AG10803 (cell line): ENCODE results near the gene NAT8.
A peak's percentile ranks its signal among the peaks of the same experiment; 100 is the strongest.
"Not testable (repeated sequence)": the region's sequence is repeated elsewhere in the genome, so short reads cannot be mapped to it uniquely, and the experiment has no call there.

Experiments used
- DNase-seq: peaks from one replicate; pipeline ENCODE4 v3.0.0; 2010; ENCODE audit warnings: low read depth
- H3K4me3 ChIP-seq: 2 replicates; pipeline ENCODE4 v1.5.1; 2011; ENCODE audit warnings: mild to moderate bottlenecking, low read length, control low read depth
- CTCF ChIP-seq: conservative IDR thresholded peaks from 2 replicates; pipeline ENCODE4 v1.5.1; 2011; ENCODE audit warnings: mild to moderate bottlenecking, low read length, control low read depth, inconsistent platforms

The NAT8 gene

DNA sequence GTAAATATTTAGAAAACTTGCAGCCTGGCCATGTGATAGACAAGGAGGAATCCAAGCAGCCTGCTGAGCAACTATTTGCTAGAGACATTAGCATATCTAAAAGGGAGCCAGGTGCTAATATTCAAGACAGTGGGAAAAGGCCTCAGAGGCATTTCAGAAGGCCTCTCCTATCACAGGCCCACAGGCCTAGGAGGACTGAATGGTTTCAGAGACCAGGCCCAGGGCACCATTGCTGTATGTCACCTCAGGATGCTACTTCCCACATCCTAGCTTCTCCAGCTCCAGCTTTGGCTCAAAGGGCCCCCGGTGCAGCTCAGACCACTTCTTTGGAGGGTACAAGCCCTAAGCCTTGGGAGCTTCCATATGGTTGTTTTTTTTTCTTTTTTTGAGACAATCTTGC is 3.8 kb downstream of the NAT8 start:
- TF ChIP-seq CTCF: no peak
- DNase-seq: no peak
- H3K4me3 ChIP-seq: no peak overlapping the region

- DNase-seq, H3K4me3 ChIP-seq: not testable (repeated sequence)
Observed at GRCh38 chr2:73636977-73637376, 5.2 kb downstream of the NAT8 start.

DNA sequence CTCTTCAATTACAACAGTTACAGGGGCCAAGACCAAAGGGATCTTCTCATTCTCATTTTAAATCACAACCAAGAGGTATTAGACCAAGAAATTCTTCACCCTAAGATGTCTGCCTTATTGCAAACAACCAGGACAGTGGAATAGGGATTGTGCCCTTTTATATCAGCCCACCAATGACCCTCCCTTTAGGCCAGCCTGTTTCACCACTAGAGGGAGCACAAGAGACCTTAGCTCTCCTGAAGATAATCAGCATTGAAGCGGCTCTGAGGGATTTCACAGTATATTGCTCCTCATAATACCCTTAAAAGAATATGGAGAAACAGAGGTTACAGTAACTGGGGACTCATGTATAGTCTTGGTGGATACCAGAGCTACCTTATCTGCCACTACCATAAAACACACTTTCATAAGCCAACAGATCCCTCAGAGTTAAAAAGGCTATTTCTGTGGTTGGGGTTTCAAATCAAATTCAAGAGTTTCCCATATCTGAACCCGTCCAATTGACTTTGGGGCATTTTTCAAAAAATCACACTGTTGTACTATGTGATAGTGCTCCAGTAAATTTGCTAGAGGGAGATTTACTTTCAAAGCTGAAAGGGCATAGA is 11.5 kb downstream of the NAT8 start:
- TF ChIP-seq CTCF: peak; percentile 49
- H3K4me3 ChIP-seq, DNase-seq: not testable (repeated sequence)

GRCh38 chr2:73628493-73628892 is 13.7 kb downstream of the NAT8 start:
- not testable (repeated sequence) for DNase-seq

DNA sequence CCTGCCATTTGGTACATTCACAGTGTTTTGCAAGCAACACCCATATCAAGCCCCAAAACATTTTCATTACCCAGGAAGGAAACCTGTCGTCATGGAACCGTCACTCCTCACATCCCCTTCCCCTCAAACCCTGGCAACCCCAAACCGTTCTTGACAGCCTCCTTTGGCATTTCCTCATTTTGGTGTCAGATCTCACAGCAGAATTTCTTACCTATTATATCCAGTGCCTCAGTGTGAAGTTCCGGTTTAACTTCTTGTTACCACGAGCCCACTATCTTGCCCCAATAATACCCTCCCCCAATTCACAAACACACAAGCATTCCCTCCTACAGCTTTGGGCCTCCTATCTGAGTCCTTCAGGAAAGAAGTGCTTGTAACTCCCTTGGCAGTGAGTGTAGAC is 16.0 kb downstream of the NAT8 start:
- not testable (repeated sequence) for DNase-seq, H3K4me3 ChIP-seq

More at GRCh38 chr2:73628493-73628892, 13.7 kb downstream of the NAT8 start:
- not testable (repeated sequence) for H3K4me3 ChIP-seq

- not testable (repeated sequence) for DNase-seq, H3K4me3 ChIP-seq
Observed at GRCh38 chr2:73624625-73625024, 17.6 kb downstream of the NAT8 start.

GRCh38 chr2:73624036-73624435 is 18.2 kb downstream of the NAT8 start:
- H3K4me3 ChIP-seq, DNase-seq: not testable (repeated sequence)

GRCh38 chr2:73619925-73620324 is 22.3 kb downstream of the NAT8 start:
- DNase-seq, H3K4me3 ChIP-seq: not testable (repeated sequence)

DNA sequence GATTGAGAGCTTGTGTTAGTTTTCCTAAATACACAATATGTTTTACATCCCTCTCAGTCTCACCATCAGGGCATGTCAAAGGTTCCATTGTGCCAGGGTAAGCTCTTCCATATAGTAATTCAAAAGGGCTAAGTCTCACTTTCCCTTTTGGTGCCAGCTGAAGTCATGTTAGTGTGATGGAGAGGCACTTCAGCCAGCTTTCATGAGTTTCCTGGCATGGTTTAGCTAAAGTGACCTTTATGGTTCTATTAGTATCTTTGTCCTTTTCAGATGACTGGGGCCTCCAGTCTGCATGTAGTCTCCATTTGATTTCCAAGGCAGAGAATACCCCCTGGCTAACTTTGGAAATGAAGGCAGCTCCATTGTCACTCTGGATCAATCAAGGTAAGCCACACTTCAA is 27.2 kb downstream of the NAT8 start:
- TF ChIP-seq CTCF: no peak
- no peak for DNase-seq
- H3K4me3 ChIP-seq: no peak overlapping the region

GRCh38 chr2:73614105-73614504 is 28.1 kb downstream of the NAT8 start:
- no peak for DNase-seq
- no peak overlapping the region for H3K4me3 ChIP-seq
- TF ChIP-seq CTCF: no peak

DNA sequence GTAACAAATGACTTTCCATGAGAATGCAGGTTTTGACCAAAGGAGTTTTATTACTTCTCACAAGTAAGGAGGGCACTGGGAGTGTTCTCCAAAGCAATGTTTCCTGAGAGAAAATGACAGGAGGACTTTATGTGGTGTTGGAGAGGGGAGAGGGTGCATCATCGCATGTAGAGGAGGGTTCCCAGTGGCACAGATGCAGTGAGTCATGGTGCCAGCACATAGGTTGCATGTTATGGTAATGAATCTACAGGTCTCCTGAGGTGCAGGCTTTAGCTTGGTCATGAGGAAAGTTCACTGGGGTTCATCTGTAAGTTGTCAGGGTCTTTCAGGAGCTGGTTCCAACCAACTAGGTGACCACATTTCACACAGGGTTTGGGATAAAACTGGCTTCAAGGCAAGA is 30.4 kb downstream of the NAT8 start:
- no peak overlapping the region for H3K4me3 ChIP-seq
- TF ChIP-seq CTCF: no peak
- DNase-seq: no peak
